C4-2B (cell line): ENCODE data around the gene USP14.

Experiments
- H3K27ac ChIP-seq: fragments of 450-650 bp; 2 replicates; pipeline ENCODE4 v1.5.1; 2017
- CTCF ChIP-seq: fragments of 450-650 bp; conservative IDR thresholded peaks from 2 replicates; pipeline ENCODE4 v1.5.1; 2017; ENCODE audit warnings: mild to moderate bottlenecking
- ZFX ChIP-seq: fragments of 450-650 bp; IDR thresholded peaks from 2 replicates; pipeline ENCODE4 v1.6.1; 2017

The USP14 gene

GRCh38 chr18:220708-221107 lies 62.4 kb downstream of the USP14 start:
- no peak overlapping the region for H3K27ac ChIP-seq
- TF ChIP-seq CTCF (no peak), ZFX (no peak)

GRCh38 chr18:225745-226144 lies 67.4 kb downstream of the USP14 start:
- TF ChIP-seq ZFX (no peak), CTCF (no peak)
- no peak overlapping the region for H3K27ac ChIP-seq

GRCh38 chr18:227374-227773 lies 69.0 kb downstream of the USP14 start:
- TF ChIP-seq CTCF, result no peak
- TF ChIP-seq ZFX, result no peak
- H3K27ac ChIP-seq, result no peak overlapping the region

- TF ChIP-seq ZFX (no peak), CTCF (no peak)
- no peak overlapping the region for H3K27ac ChIP-seq
Measured at GRCh38 chr18:227902-228301, 69.5 kb downstream of the USP14 start.

- no peak for TF ChIP-seq CTCF
- no peak for TF ChIP-seq ZFX
- no peak overlapping the region for H3K27ac ChIP-seq
Measured at GRCh38 chr18:228586-228985, 70.2 kb downstream of the USP14 start.

GRCh38 chr18:231563-231962 lies 73.2 kb downstream of the USP14 start:
- H3K27ac ChIP-seq, result no peak overlapping the region
- no peak for TF ChIP-seq CTCF
- no peak for TF ChIP-seq ZFX

- H3K27ac ChIP-seq, result no peak overlapping the region
- no peak for TF ChIP-seq ZFX
- no peak for TF ChIP-seq CTCF
Measured at GRCh38 chr18:240175-240574, 81.8 kb downstream of the USP14 start.
